ENCODE data around the gene EEPD1. TPM values are rescaled to one million over a fixed set of nuclear protein-coding genes. Genes with fewer than 3 reads are reported as not detected.

Gene EEPD1
- total RNA-seq, 2 donors from 2014 or later: 8.2 to 10.0 TPM

GRCh38 chr7:36226151-36226550, 73.1 kb downstream of the EEPD1 start:
- Histone ChIP-seq H3K36me3 (no peaks in the 10 kb centered on the region), H3K27ac (no peak overlapping the region), H3K9me3 (no peaks in the 10 kb centered on the region), H3K4me3 (no peak overlapping the region), H3K27me3 (no peaks in the 10 kb centered on the region), H3K4me1 (peaks cover 5% of the 10 kb centered on the region), H3K9ac (ENCODE audit: low read depth in 2 of 2, low read length in 2 of 2) (no peak overlapping the region)
- intact Hi-C loops (cut with DNase I): no loop called here
- DNase-seq: no peak
- TF ChIP-seq CTCF (IDR thresholded peaks at IDR 0.05): no peak

GRCh38 chr7:36227223-36227622, 74.2 kb downstream of the EEPD1 start:
- no peak for TF ChIP-seq CTCF (IDR thresholded peaks at IDR 0.05)
- peaks cover 5% of the 10 kb centered on the region for H3K4me1 ChIP-seq
- intact Hi-C loops (cut with DNase I): no loop called here
- H3K27me3 ChIP-seq: no peaks in the 10 kb centered on the region
- no peak overlapping the region for H3K4me3 ChIP-seq
- no peaks in the 10 kb centered on the region for H3K9me3 ChIP-seq
- peak; percentile 44 for DNase-seq
- H3K9ac ChIP-seq (ENCODE audit: low read depth in 2 of 2, low read length in 2 of 2): no peak overlapping the region
- no peak overlapping the region for H3K27ac ChIP-seq
- no peaks in the 10 kb centered on the region for H3K36me3 ChIP-seq

- Histone ChIP-seq H3K4me3 (no peak overlapping the region), H3K27ac (no peak overlapping the region), H3K9ac (ENCODE audit: low read depth in 2 of 2, low read length in 2 of 2) (no peak overlapping the region), H3K27me3 (no peaks in the 10 kb centered on the region), H3K9me3 (no peaks in the 10 kb centered on the region), H3K4me1 (peaks cover 5% of the 10 kb centered on the region), H3K36me3 (no peaks in the 10 kb centered on the region)
- no peak for DNase-seq
- intact Hi-C loops (cut with DNase I): no loop called here
- TF ChIP-seq CTCF (IDR thresholded peaks at IDR 0.05): no peak
Measured at GRCh38 chr7:36228039-36228438, 75.0 kb downstream of the EEPD1 start.

DNA sequence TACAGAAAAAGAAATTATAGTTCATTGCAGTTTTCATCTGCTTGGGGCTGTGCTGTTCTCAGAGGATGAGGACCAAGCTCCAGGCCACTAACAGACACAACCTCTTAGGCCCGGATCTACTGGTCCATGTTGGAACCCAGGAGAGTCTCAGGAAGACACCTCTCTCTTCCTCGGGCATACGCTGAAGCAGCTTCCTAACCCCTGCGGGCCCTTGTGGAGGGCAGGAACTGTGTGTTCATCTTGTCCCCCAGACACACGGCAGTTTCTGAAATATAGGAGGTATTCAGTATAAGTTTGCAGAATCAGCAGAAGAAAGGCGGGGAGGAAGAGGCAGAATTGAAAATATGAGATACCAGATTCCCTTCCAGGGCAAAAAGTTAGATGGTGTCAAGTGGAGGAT, 78.4 kb downstream of the EEPD1 start:
- no peak overlapping the region for H3K9ac ChIP-seq (ENCODE audit: low read depth in 2 of 2, low read length in 2 of 2)
- intact Hi-C loops (cut with DNase I): no loop called here
- H3K27ac ChIP-seq: no peak overlapping the region
- H3K36me3 ChIP-seq: no peaks in the 10 kb centered on the region
- no peak for TF ChIP-seq CTCF (IDR thresholded peaks at IDR 0.05)
- H3K9me3 ChIP-seq: no peaks in the 10 kb centered on the region
- H3K4me1 ChIP-seq: no peaks in the 10 kb centered on the region
- H3K4me3 ChIP-seq: no peak overlapping the region
- no peak for DNase-seq
- no peaks in the 10 kb centered on the region for H3K27me3 ChIP-seq

DNA sequence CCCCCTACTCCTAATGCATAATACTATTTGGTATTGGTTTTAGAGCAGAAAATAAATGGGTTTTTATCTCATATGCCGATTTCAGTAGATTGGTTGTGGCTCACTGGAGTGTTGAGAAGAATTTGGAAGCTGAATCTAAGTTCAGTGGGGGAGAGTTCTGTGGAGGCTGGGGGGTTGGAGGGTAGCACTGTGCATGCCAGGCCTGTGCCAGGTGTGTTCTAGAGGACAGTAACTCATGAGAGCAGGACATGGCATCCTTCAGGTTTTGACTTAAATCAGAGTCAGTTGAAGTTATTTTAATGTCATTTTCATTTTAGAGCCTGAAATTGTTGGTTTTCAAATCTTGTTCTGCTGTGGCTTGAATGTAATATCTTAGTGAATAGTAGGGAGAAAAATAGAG, 79.5 kb downstream of the EEPD1 start:
- no peak overlapping the region for H3K27ac ChIP-seq
- H3K4me3 ChIP-seq: no peak overlapping the region
- no peaks in the 10 kb centered on the region for H3K9me3 ChIP-seq
- no peaks in the 10 kb centered on the region for H3K27me3 ChIP-seq
- no peaks in the 10 kb centered on the region for H3K4me1 ChIP-seq
- DNase-seq: no peak
- H3K9ac ChIP-seq (ENCODE audit: low read depth in 2 of 2, low read length in 2 of 2): no peak overlapping the region
- no peaks in the 10 kb centered on the region for H3K36me3 ChIP-seq
- TF ChIP-seq CTCF (IDR thresholded peaks at IDR 0.05): no peak
- intact Hi-C loops (cut with DNase I): no loop called here
